ENCODE measurements around the gene AGAP1. TPM values are rescaled to one million over a fixed set of nuclear protein-coding genes. Genes with fewer than 3 reads are reported as not detected.

Gene AGAP1
- total RNA-seq, 1 donor: 12.3 TPM

DNA sequence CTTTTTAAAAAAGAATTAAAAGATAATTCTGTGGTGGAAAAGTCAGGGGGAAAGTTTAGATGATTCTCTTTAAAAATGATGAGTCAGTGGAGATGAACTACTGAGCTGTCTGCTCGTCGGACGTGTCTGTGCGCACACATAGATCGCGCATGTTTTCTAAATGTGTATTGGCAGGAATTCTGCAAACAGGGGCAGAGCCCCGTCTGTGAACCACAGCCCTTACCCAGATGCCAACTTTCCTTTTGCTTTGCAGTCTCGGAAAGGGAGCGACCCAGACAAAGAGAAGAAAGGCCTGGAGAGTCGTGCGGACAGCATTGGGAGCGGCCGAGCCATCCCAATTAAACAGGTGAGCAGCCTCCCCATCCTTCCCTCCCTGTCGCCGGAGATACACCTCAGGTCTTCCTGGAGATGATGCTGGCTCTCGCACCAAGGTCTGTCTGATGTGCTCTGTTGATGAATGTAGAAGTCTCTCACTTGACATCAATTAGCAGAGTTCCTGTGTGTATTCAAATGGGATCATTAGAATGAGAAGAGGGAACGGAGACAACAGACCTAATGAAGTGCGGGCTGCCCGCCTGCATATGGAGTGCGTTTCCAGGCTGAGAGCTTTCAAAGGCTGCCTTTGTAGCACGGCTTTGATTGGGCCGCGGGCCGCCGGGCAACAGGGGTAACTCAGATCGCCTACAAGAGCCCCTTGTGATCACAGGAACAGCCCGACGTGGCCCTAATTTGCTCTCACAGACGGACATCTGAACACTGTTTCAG, 313.3 kb downstream of the AGAP1 start:
- DNase-seq (ENCODE audit: low read depth): no peak
- TF ChIP-seq CTCF (IDR thresholded peaks at IDR 0.05; ENCODE audit: insufficient read depth, low read length): no peak
- H3K4me3 ChIP-seq (ENCODE audit: low read depth, low read length): no peak overlapping the region

DNA sequence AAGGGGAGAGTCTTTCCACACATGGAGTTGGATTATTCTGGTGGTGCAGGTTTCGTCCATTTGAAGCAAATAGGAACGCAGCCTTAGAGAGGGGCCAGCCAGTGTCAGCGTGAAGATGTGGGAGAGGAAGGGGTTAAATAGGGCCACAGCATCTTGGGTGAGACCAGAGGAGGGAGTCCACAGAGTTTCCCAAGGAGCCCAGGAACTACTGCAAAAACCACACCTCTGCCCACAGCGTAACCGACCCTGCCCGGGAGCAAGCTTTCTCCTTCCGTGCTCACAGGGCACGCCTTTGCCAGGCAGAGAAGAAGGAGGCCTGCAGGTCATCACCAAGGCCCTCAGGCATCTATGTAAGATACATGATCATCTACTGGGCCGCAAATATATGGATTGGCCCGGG, 314.5 kb downstream of the AGAP1 start:
- no peak overlapping the region for H3K4me3 ChIP-seq (ENCODE audit: low read depth, low read length)
- no peak for DNase-seq (ENCODE audit: low read depth)
- no peak for TF ChIP-seq CTCF (IDR thresholded peaks at IDR 0.05; ENCODE audit: insufficient read depth, low read length)

- H3K4me3 ChIP-seq (ENCODE audit: low read depth, low read length): no peak overlapping the region
- TF ChIP-seq CTCF (IDR thresholded peaks at IDR 0.05; ENCODE audit: insufficient read depth, low read length): no peak
- DNase-seq (ENCODE audit: low read depth): no peak
Observed at GRCh38 chr2:235810252-235810651, 316.4 kb downstream of the AGAP1 start.

DNA sequence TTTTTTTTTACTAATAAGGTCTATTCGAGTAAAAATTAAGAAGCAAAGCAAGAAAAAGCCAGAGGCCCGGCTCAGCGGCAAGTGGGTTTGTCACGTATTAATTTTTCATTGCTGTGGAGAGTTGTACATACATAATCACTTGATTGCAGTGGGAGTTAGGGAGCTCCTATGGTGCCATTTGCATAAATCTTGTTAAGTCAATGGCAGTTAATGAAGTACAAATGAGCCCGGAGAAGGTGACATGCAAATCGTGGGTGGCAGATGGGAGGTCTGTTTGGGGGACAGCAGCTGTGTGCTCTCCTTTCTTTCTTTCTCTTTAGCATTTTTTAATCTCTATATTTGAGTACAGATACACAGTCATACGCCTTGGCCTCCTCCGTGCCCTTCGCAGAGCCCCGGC, 317.0 kb downstream of the AGAP1 start:
- no peak for DNase-seq (ENCODE audit: low read depth)
- TF ChIP-seq CTCF (IDR thresholded peaks at IDR 0.05; ENCODE audit: insufficient read depth, low read length): no peak
- H3K4me3 ChIP-seq (ENCODE audit: low read depth, low read length): no peak overlapping the region

- no peak for TF ChIP-seq CTCF (IDR thresholded peaks at IDR 0.05; ENCODE audit: insufficient read depth, low read length)
- H3K4me3 ChIP-seq (ENCODE audit: low read depth, low read length): no peak overlapping the region
- no peak for DNase-seq (ENCODE audit: low read depth)
Observed at GRCh38 chr2:235811446-235812184, 317.8 kb downstream of the AGAP1 start.

DNA sequence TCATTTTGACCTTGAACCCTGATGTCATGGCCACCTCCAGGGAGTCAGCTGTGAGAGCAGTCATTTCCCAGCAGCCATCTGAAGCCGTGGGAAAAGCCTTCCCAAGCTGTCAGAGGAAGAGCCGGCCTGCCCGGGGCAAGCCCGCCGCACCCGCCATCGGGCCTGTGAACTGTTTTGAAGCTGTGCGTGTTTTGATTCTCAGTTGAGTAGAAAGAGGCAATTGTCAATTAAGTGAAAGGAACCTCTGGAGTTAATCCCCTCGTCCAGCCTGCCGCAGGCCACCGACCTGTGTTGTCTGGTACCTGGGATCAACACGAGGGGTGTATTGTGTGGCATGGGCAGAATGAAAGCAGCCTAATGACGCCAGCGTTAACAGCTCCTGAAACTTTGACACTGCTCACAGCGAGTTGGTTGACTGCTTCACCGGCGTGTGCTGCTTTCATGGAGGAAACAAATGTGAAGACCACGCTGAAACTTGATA, 318.4 kb downstream of the AGAP1 start:
- H3K4me3 ChIP-seq (ENCODE audit: low read depth, low read length): no peak overlapping the region
- no peak for DNase-seq (ENCODE audit: low read depth)
- TF ChIP-seq CTCF (IDR thresholded peaks at IDR 0.05; ENCODE audit: insufficient read depth, low read length): no peak
